Stimulated activated naive CD8-positive, alpha-beta T cell treated with anti-CD3 and anti-CD28 coated beads, Interleukin-15, Interleukin-2, amounts not matched to agents 100 U/mL and 50 U/mL, for 24 hours (primary cell): ENCODE data around the gene TOMM7.

Experiments
- ATAC-seq: fragments of 150-1000 bp; cut with Tn5 transposase; one replicate; pipeline ENCODE4 v1.10.0; 2021
- DNase-seq: peaks from one replicate; pipeline ENCODE4 v3.0.0; 2021

The TOMM7 gene

DNA sequence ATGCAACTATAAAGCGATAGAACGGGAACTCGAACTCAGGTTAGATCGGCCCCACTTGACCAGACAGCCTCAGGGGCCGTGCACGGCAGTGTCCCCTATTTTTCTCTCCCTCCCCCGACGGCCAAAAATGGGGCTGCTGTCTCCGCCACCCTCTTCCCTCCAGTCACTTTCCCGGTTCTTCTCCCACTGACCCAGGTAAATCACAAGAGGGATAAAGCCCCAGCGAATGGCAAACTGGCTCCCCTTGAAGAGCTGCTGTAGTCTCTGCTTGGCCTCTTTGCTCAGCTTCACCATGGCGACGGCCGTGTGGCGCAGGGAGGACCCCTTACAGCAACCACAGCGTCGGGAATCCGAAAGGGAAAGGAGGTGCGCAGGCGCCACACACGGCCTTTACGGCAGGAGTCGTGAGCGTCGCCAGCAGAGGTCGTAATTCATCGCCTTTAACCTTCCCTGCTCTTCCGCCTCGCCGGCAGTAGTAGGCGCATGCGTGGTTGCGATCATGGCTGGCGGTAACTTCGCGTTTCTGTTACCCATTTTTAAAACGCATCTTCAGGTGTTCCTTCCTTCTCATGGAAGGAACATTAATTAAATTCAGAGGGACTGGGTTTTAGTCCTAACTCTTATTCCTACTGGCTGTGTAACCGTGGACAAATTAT is at the start of gene TOMM7:
TSS of gene TOMM7 (minus strand) at position 364 of the 656 bp plus-strand sequence. CDS start at position 294, 70 bp downstream.
- peak; percentile 87 for DNase-seq
- peak; percentile 95 for ATAC-seq

DNA sequence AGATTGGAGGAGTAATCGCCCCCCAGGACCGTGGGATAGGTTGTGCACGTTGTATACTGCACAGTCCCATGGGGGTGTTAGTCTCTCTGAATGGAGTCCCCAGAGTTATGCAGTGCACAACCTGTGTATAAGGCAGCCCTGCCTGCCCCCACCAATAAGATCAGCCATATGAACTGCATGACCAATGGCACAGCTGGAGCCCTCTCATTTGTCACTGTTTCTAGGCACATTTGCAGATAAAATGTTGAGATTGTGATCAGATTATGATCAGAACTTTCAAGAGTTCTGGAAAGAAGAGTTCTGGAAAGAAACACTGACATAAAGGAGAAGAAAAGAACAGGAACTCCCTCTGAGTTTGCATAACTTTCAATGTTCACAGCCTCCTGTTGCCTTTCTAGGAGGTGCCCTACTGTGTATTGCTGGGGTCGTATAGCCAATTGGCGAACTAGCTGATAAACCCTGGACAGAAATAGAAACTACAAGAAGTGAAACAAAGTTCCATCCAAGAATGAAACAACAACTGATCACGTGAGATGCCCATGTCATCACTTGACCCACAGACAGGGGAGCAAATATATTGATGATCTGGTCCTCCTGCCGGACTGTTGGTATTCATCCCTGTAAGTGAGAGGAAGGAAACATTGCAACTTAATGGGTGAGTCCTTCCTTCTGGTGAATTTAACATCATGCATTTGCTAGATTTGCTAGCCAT is 49.6 kb upstream of the TOMM7 start:
- peak; percentile 61 for ATAC-seq
- no peak for DNase-seq

DNA sequence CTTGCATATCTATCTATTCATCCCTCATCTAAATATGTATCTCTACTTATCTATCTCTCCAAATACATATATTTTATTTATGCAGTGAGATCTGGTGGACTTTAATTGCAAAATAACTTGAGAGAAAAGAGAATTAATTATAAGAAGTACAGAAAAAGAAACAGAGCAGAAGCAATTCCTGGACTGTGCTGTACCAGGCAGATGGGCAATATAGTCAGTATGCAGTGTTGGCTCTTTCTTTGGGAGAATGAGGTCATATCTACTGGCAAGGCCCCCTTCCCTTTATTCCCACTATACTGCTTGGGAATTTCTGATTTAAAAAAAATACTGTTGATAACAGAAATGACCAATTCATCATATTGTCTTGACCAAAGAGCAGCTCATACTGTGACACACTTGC is 49.0 kb upstream of the TOMM7 start:
- no peak for ATAC-seq

DNA sequence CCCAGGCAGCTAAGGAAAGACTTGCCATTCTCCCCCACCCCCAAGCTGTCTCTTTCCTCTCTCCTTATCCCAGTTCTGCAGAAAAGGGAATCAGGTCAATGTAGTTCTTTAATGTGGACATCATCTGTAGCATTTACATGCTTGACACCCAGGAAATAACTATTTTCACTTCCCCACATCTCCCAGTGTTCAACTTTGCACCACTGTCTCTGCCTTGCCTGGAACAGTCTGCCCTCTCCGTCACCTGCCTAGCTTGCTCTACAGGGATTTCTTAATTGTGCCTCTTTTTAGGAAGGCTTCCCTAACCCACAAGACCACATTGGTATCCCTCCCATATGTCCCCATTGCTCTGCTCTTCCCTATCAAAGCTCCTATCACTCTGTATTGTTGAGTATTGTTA is 45.9 kb upstream of the TOMM7 start:
- no peak for ATAC-seq
- no peak for DNase-seq

More for the DNA sequence above, 49.0 kb upstream of the TOMM7 start:
- DNase-seq: no peak

DNA sequence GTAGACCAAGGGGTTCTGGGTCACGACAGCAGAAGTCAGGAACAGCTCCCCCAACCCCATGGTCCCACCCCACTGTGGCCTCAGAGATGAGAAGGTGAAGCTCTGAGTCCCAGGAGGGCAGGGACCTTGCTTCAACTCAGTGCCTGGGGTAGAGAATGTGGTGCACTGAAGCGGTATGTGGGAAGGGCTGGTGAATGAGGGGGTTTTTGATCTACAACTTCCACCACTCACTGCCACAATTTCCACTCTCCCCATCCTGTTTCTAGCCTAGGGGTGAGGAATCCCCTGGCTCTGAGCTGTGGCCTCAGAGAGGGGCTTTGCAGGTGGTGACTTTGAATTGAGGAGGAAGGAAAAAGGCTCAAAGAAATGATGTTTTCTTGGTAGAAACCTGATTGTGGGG is 44.9 kb upstream of the TOMM7 start:
- no peak for DNase-seq
- no peak for ATAC-seq

DNA sequence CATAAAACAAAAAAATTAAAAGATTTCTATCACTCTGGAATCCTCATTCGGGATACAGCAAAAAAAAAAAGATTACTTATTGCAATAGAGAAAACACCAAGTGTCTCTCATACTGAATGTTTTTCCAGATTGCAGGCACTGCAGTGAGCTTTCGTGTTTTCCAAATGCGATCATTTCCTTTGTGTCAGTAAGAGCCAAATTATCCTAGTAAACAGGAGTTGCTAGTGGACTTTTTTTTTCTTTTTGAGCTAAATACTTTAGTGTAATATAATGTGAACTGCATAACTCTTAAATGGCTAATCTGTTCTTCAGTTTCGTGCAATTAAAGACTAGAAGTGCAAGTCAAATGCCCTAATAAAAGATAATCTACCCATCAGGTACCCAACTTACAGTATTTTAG is 44.4 kb upstream of the TOMM7 start:
- ATAC-seq (no peak), DNase-seq (no peak)

DNA sequence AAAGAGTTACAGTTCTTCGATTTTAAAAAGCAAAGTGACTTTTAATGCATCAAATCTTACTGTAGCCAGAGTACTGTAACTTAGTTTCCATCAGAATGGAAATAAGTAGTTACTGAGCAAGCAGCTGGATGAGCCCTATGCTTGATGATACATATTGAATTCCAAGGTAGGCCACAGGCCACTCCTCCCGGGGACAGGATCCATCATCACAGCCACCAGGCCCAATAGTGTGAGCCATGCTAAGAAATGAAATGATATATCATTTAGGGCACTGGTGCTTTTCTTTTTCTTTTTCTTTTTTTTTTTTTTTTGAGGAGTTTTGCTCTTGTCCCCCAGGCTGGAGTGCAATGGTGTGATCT is 42.9 kb upstream of the TOMM7 start:
- DNase-seq: no peak
- no peak for ATAC-seq

DNA sequence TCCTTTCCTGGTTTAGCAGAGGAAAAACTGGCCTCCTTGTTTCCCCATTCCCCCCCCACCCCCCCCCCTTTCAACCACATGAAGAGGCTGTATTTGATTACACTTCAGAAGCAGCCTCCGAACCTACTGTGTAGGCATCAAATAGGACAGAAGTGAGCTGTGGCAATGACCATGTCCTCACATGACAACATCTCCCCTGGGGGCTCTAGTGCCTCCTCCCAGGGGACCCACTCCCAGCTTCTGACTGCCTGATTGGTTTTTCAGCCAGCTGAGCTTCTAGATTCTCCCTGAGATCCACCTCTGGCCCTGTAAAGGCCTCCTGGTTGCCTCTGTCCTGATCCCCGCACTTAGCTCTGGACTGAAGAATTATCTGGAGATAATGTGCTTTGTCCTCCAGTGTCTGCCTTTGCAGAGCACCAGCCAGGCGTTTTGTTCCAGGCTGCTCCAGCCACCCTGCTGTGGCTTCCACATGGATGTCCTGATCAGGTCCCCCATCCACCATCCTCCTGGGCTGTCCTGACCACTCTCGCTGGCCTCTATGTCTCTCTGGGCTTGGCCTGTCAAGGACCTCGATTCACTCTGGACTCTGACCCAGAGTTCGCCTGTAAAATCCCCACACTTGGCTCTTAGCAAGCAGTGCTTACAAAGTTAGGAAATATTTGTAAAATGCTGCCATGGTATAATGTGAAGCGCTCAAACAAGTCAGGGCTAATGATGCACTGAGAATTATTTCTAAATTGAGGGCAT is 42.4 kb upstream of the TOMM7 start:
- no peak for ATAC-seq

DNA sequence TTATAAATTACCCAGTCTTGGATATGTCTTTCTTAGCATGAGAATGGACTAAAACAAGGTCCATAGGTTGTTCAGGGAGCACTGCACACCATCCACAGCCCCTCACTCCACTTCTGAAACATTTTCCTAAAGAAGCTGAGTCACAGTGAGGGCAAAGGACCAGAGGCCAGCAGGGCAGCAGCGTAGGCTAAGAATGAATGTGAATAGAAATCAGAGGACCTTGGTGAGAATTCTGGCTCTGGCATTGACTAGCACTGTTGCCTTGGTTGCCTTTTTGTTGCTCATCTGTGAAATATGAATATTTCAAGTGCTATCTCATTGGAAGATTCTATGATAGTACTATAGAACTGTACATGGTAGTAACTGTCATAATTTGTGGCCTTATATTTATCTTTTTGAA is 41.7 kb upstream of the TOMM7 start:
- DNase-seq: no peak
- no peak for ATAC-seq

More for the DNA sequence above, 42.4 kb upstream of the TOMM7 start:
- no peak for DNase-seq

DNA sequence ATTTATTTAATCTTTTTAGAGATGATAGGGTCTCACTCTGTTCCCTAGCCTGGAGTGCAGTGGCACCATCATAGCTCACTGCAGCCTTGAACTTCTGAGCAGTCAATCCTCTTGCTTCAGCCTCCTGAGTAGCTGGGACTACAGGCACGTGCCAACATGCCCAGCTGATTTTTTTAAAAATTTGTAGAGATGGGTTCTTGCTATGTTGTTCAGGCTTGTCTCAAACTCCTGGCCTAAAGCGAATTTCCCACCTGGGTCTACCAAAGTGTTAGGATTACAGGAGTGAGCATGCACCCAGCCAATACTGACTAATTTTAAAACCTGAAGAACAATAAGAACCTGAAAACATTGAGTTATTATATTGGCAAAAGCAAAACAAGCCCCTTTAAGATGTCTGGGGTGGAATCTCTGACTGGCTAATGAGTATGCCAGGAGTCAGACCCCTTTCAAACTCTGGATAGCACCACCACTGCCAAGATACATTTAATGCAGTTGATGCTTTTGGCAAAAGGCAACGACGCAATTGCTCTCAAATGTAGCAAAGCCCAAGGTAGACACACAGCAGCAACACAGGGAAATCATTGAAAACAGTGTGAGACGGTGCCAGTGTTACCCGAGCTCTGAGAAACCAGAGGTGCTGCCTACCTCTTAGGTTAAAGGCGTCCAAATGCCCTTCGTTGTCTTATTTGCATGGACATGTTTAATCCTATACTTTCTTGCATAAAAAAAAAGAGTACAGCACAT is 40.7 kb upstream of the TOMM7 start:
- ATAC-seq (no peak), DNase-seq (no peak)

DNA sequence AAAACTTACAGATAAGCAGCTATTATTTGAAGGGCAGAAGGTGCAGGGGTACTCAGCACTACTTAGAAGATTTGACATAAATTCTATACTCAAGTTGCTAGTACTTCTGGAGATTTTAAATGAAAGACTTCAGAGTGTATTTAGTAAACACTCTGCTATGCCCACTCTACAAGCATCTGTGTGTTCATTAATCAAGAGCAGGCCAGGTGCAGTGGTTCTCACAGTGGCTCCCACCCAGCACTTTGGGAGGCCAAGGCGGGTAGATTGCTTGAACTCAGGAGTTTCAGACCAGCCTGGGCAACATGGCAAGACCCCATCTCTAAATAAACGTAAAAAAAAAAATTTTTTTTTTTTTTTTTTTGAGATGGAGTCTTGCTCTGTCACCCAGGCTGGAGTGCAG is 38.9 kb upstream of the TOMM7 start:
- no peak for DNase-seq
- ATAC-seq: no peak

DNA sequence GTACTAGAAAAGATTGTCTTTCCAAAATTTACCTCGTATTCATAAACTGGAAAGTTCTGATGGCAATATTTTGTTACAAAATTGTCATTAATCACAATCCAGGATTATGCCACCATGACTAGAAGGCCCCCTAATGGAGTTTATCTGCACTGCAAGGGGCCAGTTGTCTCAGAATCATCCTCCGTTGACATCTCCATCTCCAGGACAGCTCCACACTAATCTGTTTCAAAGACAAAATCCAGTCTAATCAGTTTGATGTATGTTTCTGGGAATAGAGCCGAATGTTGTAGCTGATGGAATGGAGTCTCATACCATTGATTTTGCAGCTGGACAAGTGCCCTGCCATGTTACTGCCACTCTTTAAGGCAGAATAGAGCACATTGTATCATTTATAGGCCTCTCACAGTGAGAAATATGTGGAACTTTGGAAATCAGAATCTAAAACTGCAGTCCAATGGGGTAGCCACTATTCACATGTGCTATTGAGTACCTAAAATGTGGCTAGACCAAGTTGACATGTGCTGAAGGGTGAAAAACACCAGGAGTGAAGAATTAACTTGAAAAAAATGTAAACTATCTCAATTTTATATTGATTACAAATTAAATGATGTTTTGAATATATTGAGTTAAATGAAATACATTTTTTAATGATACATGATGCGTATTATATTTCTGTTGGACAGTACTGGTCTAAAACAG is 38.3 kb upstream of the TOMM7 start:
- peak; percentile 44 for DNase-seq

DNA sequence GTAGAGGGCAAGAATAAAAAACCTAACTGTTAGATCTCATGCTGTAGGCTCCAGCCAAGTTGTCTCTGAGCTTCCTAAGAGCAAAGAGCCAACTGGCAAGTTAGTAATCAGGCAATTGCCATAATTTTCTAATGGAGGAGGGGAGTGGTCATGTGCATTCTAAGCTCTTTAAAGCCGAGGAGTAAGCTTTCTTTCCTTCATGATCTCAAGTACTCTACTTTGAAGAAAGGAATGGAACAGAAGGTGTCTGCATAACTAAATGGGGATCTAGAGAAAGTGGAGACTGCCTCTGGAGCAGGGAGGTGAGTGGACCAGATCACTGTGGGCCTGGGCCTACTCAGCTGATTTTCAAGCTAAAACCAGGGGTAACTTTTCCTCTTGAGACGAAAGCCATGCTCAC is 37.7 kb upstream of the TOMM7 start:
- ATAC-seq (no peak), DNase-seq (no peak)

More for the DNA sequence above, 38.3 kb upstream of the TOMM7 start:
- peak; percentile 21 for ATAC-seq

DNA sequence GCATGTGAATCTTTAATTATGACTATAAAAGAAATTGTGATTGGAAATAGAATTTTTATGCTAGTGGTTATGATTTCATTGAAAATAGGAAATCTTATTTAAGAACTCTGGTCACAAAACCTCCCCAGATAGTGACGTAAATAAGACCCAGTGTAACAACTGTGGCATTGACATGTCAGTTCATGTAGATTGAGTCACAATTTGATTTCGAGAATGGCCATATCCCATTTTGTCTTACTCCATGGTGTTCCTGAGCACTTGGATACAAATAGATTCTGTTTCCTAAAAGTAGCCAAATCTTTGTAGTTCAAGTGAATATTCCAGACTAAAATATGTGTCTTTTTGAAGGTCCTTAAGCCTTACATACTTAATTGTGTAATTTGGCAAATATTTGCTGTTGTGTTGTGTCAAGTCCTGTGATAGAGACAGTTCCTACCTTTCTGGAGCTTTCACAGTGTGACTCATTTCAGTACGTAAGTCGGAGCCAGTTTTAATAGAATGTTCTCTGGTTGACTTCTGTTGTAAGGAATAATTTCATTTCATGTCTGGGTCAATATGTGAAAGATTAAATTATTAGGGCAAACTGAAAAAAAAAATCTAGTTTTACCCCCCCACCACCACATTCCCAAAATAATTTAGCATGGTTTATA is 37.1 kb upstream of the TOMM7 start:
- DNase-seq (no peak), ATAC-seq (no peak)

DNA sequence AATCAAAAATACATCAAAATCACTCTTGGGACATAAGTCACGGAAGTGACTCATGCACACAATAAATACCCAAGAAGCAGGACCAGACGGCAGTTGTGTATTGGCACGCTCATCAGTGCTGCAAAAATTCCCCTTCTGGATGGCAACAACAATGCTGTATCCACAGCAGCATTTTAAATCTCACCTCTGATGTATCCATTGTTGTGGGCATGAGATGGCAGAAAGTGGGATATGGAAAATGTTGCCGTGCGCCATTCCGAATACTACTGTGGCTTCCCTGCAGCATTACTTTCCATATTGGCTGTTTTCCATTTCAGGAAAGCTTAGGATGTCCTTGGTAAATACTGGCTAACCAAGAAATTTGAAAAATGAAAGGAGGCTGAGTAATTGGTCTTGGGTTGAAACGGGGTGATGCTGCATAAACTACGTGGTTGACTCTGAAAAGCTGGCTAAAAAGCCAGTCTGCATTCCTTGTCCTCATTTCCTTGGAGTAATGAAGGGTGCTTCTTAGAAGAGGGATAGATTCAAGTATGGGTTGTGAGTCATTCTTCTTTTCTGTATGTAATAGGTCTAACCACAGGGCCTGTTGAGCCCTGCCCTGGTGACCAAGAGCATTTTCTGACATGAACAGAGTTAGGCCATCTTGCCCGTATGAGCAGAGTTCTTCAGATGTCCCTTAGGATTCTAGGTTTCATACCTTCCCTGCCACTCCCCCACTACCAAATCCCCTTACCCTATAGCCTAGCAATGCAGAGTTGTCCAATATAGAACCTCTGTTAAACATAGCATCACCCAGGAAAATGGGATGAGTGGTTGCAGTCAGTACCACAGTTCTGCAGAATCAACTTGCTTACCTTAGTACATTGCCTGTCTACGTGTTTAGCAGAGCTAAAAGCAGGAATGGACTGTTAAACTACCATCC is 36.3 kb upstream of the TOMM7 start:
- ATAC-seq (peak; percentile 37), DNase-seq (no peak)

DNA sequence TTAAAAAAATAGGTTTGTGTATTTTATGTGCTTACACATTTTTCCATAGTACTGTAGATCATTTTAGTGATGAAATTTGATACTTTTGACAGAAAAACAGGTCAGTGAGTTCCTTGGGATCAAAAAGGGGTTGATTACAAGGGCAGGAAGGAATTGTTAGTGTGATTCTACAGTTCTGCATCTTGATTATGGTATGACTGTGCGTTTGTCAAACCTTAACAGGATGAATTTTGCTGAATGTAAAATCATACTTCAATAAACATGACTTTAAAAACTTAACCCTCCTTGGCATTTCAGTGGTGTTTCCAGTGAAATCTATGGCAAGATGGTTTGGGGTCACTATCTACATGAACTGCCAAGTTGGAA is 35.6 kb upstream of the TOMM7 start:
- no peak for ATAC-seq
- DNase-seq: no peak

DNA sequence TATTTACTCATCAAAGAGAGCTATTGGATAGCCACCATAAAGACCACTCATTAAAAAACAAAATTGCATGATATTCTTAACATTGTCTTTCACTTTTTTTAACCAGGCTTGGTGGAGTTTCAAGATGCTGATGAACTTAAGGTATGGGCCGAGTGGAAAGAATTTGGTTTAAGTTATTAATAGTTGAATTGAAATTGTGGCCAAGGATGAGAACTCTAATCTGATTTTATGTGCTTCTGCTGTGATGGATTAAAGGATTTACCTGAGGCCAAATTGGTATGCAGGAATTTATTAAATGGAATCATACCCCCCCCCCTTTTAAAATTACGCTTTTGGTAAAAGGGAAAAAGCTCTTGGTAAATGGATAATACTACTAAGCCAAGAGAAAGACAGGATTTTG is 33.8 kb upstream of the TOMM7 start:
- DNase-seq: no peak
- no peak for ATAC-seq

DNA sequence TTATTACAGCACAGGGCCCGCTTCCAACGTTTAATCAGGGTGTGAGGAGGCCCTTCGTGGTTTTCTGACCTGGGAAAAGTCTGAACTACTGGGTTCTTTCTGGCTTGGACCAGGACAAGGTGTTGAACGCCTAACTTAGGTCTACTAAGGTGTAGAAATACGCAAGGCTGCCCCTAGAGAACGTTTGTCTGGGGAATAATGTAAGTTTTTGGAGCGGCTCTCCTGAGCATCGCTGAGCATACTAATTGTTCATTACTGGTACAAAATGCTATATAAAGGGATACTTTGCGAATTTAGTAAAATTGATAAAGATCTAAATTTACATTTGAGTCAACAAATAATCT is 32.4 kb upstream of the TOMM7 start:
- no peak for DNase-seq
- ATAC-seq: no peak

DNA sequence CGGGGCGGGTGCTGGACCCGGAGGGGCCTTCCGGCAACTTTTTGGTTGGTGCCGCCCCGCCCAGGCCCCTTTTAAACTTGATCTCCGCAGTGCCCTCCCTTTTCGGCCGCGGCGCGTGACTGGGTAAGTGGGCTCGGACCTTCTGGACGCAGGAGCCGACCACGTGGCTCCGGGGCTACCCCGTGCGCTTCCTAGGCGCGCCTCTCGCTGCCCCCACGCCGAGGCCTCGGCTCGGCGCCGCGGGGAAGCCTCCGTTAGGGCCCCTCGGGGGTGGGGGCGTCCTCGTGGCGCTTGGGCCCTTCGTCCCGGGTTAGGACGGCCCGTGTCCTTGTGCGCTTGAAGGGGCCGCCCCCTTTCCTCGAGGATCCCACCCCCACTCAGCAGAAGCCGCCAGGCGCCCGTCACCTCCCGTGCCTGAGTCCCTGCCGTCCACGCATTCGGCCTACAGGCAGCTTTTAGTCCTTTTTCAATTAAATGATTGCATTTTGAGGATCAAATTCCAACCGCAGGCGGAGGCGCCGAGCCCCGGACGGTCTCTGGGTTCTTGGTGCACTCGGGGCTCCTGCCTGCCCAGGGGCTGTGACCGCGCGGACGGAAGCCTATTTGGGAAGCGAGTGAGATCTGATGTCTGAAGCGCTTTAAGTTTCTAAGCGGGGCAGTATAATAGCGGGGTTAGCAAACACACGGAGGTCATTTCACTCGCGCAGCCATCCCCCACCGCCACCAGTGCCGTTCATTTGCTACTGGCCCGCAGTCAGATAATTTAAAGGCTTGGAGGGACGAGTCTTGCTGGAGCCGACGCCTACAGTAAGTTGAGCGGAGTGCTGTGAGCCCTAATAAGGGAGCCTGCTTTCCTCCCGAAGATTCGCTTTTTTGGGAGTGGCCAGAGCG is 31.8 kb upstream of the TOMM7 start:
- ATAC-seq: peak; percentile 79
- DNase-seq: peak; percentile 87
